PC-9 (cell line): ENCODE data around the gene AEBP1.

Experiments
- CTCF ChIP-seq: fragments of 200-600 bp; sonication (generic); conservative IDR thresholded peaks from 2 replicates; pipeline ENCODE4 v1.6.1; 2017; ENCODE audit warnings: mixed run types, antibody characterized with exemption, mild to moderate bottlenecking, moderate library complexity
- EZH2 ChIP-seq: fragments of 200-600 bp; sonication (generic); IDR thresholded peaks from 2 replicates; pipeline ENCODE4 v1.8.0; 2017; ENCODE audit warnings: antibody characterized with exemption, low read depth

GRCh38 chr7:44082541-44083207 is 21.5 kb upstream of the AEBP1 start:
- TF ChIP-seq CTCF (no peak), EZH2 (no peak)
